ENCODE data around the gene PTPRG.

DNA sequence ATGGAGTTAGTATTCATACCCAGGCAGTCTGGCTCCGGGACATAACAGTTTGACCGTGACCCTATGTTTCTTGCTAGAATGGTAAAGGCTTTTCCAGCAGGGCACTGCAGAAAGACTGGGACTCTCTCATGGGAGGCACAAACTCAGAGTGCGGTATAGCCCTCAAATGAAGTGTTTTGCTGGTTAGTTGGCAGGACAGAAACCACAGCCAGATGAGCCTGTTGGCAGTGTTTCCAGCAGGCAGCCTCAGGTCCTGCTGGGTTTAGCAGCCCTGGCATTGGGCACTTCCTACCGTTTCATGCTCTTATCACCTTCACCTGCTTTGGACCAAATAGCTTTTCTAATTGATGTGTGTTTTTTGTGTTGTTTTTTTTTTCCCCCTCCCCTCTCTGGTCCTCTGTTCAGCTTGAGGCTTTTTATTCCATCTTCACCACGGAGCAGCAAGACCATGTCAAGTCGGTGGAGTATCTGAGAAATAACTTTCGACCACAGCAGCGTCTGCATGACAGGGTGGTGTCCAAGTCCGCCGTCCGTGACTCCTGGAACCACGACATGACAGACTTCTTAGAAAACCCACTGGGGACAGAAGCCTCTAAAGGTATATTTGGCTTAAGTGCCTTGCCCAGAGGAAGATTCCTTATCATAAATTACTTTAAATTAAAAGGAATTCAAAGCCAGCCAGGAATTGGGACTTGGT is 606.3 kb downstream of the PTPRG start:
- TF ChIP-seq, protein P1, sequence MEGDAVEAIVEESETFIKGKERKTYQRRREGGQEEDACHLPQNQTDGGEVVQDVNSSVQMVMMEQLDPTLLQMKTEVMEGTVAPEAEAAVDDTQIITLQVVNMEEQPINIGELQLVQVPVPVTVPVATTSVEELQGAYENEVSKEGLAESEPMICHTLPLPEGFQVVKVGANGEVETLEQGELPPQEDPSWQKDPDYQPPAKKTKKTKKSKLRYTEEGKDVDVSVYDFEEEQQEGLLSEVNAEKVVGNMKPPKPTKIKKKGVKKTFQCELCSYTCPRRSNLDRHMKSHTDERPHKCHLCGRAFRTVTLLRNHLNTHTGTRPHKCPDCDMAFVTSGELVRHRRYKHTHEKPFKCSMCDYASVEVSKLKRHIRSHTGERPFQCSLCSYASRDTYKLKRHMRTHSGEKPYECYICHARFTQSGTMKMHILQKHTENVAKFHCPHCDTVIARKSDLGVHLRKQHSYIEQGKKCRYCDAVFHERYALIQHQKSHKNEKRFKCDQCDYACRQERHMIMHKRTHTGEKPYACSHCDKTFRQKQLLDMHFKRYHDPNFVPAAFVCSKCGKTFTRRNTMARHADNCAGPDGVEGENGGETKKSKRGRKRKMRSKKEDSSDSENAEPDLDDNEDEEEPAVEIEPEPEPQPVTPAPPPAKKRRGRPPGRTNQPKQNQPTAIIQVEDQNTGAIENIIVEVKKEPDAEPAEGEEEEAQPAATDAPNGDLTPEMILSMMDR (IDR thresholded peaks at IDR 0.05; ENCODE audit: low read depth, low read length), result no peak
- no peak for TF ChIP-seq EZH2phosphoT487 (IDR thresholded peaks at IDR 0.05; ENCODE audit: low read depth)

Measured in OCI-LY3 (cell line).